HEK293 (cell line): ENCODE results near the gene ELL.

Experiments used
- ELK4 ChIP-seq: IDR thresholded peaks from 2 replicates; pipeline ENCODE4 v1.6.1; 2011; ENCODE audit warnings: mild to moderate bottlenecking, low read depth, low read length, borderline replicate concordance
- FEZF1 ChIP-seq: fragments of 450-650 bp; formaldehyde crosslinking; IDR thresholded peaks from 2 replicates; pipeline ENCODE4 v1.5.1; 2016; ENCODE audit warnings: missing biosample characterization, missing genetic modification characterization
- GFI1B ChIP-seq: fragments of 450-650 bp; formaldehyde crosslinking; IDR thresholded peaks from 2 replicates; pipeline ENCODE4 v1.5.1; 2016; ENCODE audit warnings: missing biosample characterization, missing genetic modification characterization
- HOXC10 ChIP-seq: sonication (generic); formaldehyde crosslinking; IDR thresholded peaks from 2 replicates; pipeline ENCODE4 v1.8.1; 2023; ENCODE audit warnings: mild to moderate bottlenecking, missing genetic modification reagents
- KLF16 ChIP-seq: fragments of 450-650 bp; formaldehyde crosslinking; IDR thresholded peaks from 2 replicates; pipeline ENCODE4 v1.5.1; 2017; ENCODE audit warnings: missing biosample characterization, missing genetic modification characterization
- KLF17 ChIP-seq: fragments of 450-650 bp; formaldehyde crosslinking; IDR thresholded peaks from 2 replicates; pipeline ENCODE4 v1.5.1; 2016; ENCODE audit warnings: missing biosample characterization, missing genetic modification characterization
- PBX3 ChIP-seq: sonication (generic); formaldehyde crosslinking; IDR thresholded peaks from 2 replicates; pipeline ENCODE4 v1.8.1; 2022; ENCODE audit warnings: mild to moderate bottlenecking, moderate library complexity, missing genetic modification reagents
- ZBTB1 ChIP-seq: fragments of 450-650 bp; formaldehyde crosslinking; IDR thresholded peaks from 2 replicates; pipeline ENCODE4 v1.5.1; 2016; ENCODE audit warnings: missing biosample characterization, missing genetic modification characterization
- ZBTB21 ChIP-seq: fragments of 450-650 bp; formaldehyde crosslinking; IDR thresholded peaks from 2 replicates; pipeline ENCODE4 v1.5.1; 2017; ENCODE audit warnings: missing biosample characterization, missing genetic modification characterization
- ZFP41 ChIP-seq: fragments of 450-650 bp; formaldehyde crosslinking; IDR thresholded peaks from 2 replicates; pipeline ENCODE4 v1.5.1; 2016; ENCODE audit warnings: missing biosample characterization, missing genetic modification characterization, borderline replicate concordance
- ZNF121 ChIP-seq: fragments of 450-650 bp; formaldehyde crosslinking; IDR thresholded peaks from 2 replicates; pipeline ENCODE4 v1.5.1; 2016; ENCODE audit warnings: missing biosample characterization, missing genetic modification characterization
- ZNF140 ChIP-seq: fragments of 450-650 bp; formaldehyde crosslinking; IDR thresholded peaks from 2 replicates; pipeline ENCODE4 v1.5.1; 2016; ENCODE audit warnings: missing biosample characterization, missing genetic modification characterization
- ZNF146 ChIP-seq: fragments of 450-650 bp; formaldehyde crosslinking; IDR thresholded peaks from 2 replicates; pipeline ENCODE4 v1.5.1; 2016; ENCODE audit warnings: missing biosample characterization, missing genetic modification characterization
- ZNF211 ChIP-seq: fragments of 450-650 bp; formaldehyde crosslinking; IDR thresholded peaks from 2 replicates; pipeline ENCODE4 v1.5.1; 2016; ENCODE audit warnings: low read depth, missing biosample characterization, missing genetic modification characterization
- ZNF221 ChIP-seq: fragments of 450-650 bp; formaldehyde crosslinking; IDR thresholded peaks from 2 replicates; pipeline ENCODE4 v1.5.1; 2017; ENCODE audit warnings: missing biosample characterization, missing genetic modification characterization, borderline replicate concordance
- ZNF223 ChIP-seq: fragments of 450-650 bp; formaldehyde crosslinking; IDR thresholded peaks from 2 replicates; pipeline ENCODE4 v1.5.1; 2016; ENCODE audit warnings: missing biosample characterization, missing genetic modification characterization
- ZNF394 ChIP-seq: fragments of 450-650 bp; formaldehyde crosslinking; IDR thresholded peaks from 2 replicates; pipeline ENCODE4 v1.5.1; 2016; ENCODE audit warnings: missing biosample characterization, missing genetic modification characterization, mild to moderate bottlenecking, moderate library complexity, borderline replicate concordance
- ZNF416 ChIP-seq: fragments of 450-650 bp; formaldehyde crosslinking; IDR thresholded peaks from 2 replicates; pipeline ENCODE4 v1.5.1; 2016; ENCODE audit warnings: missing biosample characterization, missing genetic modification characterization
- ZNF449 ChIP-seq: fragments of 450-650 bp; formaldehyde crosslinking; IDR thresholded peaks from 2 replicates; pipeline ENCODE4 v1.5.1; 2017; ENCODE audit warnings: missing biosample characterization, mild to moderate bottlenecking, missing genetic modification characterization, moderate library complexity
- ZNF513 ChIP-seq: fragments of 450-650 bp; IDR thresholded peaks from 2 replicates; pipeline ENCODE4 v1.5.1; 2018; ENCODE audit warnings: missing biosample characterization, missing genetic modification characterization
- ZNF549 ChIP-seq: fragments of 450-650 bp; IDR thresholded peaks from 2 replicates; pipeline ENCODE4 v1.5.1; 2018; ENCODE audit warnings: missing biosample characterization, missing genetic modification characterization, mild to moderate bottlenecking, inconsistent platforms, moderate library complexity
- ZNF561 ChIP-seq: fragments of 450-650 bp; IDR thresholded peaks from 2 replicates; pipeline ENCODE4 v1.5.1; 2018; ENCODE audit warnings: missing biosample characterization, missing genetic modification characterization, borderline replicate concordance
- ZNF623 ChIP-seq: fragments of 450-650 bp; formaldehyde crosslinking; IDR thresholded peaks from 2 replicates; pipeline ENCODE4 v1.5.1; 2016; ENCODE audit warnings: missing biosample characterization, missing genetic modification characterization
- ZNF660 ChIP-seq: fragments of 450-650 bp; IDR thresholded peaks from 2 replicates; pipeline ENCODE4 v1.5.1; 2018; ENCODE audit warnings: missing biosample characterization, mild to moderate bottlenecking, missing genetic modification characterization
- ZNF704 ChIP-seq: fragments of 450-650 bp; formaldehyde crosslinking; IDR thresholded peaks from 2 replicates; pipeline ENCODE4 v1.5.1; 2016; ENCODE audit warnings: missing biosample characterization, missing genetic modification characterization
- ZSCAN18 ChIP-seq: fragments of 450-650 bp; formaldehyde crosslinking; IDR thresholded peaks from 2 replicates; pipeline ENCODE4 v1.5.1; 2016; ENCODE audit warnings: missing biosample characterization, missing genetic modification characterization

Gene ELL

GRCh38 chr19:18436671-18437490, 85.0 kb downstream of the ELL start (continued):
- TF ChIP-seq ZNF449 (tag by site-specific recombination) = peak; percentile 86
- TF ChIP-seq ZNF394 (tag by site-specific recombination) = no peak
- no peak for TF ChIP-seq ELK4
- no peak for TF ChIP-seq FEZF1 (tag by site-specific recombination)
- no peak for TF ChIP-seq ZBTB21 (tag by site-specific recombination)
- TF ChIP-seq ZFP41 (tag by site-specific recombination) = no peak
- TF ChIP-seq ZBTB1 (tag by site-specific recombination) = no peak
- no peak for TF ChIP-seq GFI1B (tag by site-specific recombination)
- no peak for TF ChIP-seq ZNF704
- no peak for TF ChIP-seq ZNF549 (tag by site-specific recombination)
- no peak for TF ChIP-seq ZNF660 (tag by site-specific recombination)
- TF ChIP-seq HOXC10 (CRISPR knock-in tag) = no peak
- TF ChIP-seq ZNF221 (tag by site-specific recombination) = no peak
- TF ChIP-seq ZSCAN18 (tag by site-specific recombination) = no peak
- no peak for TF ChIP-seq ZNF140 (tag by site-specific recombination)
- TF ChIP-seq KLF17 (tag by site-specific recombination) = no peak
- no peak for TF ChIP-seq ZNF121 (tag by site-specific recombination)
- no peak for TF ChIP-seq PBX3 (CRISPR knock-in tag)
- TF ChIP-seq KLF16 = peak; percentile 35; the same call in 1 of the 2 replicates
- TF ChIP-seq ZNF416 (tag by site-specific recombination) = no peak
- TF ChIP-seq ZNF223 (tag by site-specific recombination) = no peak
- TF ChIP-seq ZNF211 = no peak
- TF ChIP-seq ZNF623 = no peak
- TF ChIP-seq ZNF561 (tag by site-specific recombination) = 0 out of 2 replicates have a peak, but pooled peaks have one; percentile 58
- no peak for TF ChIP-seq ZNF513 (tag by site-specific recombination)
- no peak for TF ChIP-seq ZNF146
